Measurements from ENCODE around the gene SYNE1.

The SYNE1 gene

DNA sequence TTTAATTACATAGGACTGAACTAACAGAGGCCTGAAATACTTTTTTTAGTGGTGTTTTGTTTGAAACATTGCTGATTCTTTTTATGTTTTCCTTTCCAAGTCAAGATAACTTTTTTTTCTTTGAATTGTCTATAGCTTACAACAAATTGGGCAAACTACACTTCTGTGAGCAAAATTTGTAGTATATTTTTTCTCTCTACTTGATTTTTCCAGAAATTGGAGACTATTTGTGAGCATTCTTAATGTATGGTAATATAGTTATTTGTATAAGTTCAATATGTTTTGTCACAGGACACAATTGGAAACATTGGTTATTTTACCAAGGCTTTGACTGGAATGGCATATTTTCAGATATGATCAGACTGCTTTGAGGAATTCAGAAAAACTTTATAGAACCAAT lies 216.5 kb downstream of the SYNE1 start:
- DNase-seq, result no peak

DNA sequence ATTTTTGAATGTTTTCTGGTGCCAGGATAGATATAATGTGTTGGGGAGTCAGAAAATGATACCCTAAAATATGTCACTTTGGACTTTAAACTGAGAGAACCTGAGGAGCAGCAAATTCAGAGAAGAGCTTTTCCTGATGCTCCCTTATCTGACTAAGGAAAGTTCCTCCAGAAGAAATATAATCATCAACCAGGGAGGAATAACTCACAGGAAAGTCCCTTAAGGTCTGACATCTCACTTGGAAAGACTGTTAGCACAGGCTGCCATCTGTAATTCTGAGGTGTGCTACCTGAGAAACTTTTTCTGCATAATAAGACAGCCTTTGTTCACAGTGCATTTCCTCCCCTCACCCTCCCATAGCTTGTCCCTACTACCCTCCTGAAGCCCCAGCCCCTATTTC lies 218.6 kb downstream of the SYNE1 start:
- no peak for DNase-seq

DNA sequence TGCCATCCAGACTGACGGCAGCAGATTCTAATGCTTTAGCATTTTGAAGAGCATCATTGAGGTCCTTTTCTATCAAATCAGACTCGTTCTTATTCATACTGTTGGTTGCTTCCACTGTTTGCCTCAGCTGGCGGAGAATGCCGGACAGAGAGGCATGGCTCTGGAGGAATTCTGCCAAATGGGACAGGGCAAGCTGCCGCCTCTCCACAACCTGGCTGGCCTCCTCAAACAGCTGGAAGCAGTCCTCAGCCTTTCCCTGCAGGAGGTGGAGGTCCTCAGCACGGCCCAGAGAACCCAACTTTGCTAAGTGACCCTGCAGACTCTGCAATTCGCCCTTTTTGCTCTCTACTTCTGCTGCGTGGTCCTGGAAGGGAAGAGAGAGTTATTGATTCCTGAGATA lies 220.5 kb downstream of the SYNE1 start:
- DNase-seq, result no peak

- DNase-seq, result no peak
These were observed 232.1 kb downstream of the SYNE1 start for GRCh38 chr6:152404936-152405595.

DNA sequence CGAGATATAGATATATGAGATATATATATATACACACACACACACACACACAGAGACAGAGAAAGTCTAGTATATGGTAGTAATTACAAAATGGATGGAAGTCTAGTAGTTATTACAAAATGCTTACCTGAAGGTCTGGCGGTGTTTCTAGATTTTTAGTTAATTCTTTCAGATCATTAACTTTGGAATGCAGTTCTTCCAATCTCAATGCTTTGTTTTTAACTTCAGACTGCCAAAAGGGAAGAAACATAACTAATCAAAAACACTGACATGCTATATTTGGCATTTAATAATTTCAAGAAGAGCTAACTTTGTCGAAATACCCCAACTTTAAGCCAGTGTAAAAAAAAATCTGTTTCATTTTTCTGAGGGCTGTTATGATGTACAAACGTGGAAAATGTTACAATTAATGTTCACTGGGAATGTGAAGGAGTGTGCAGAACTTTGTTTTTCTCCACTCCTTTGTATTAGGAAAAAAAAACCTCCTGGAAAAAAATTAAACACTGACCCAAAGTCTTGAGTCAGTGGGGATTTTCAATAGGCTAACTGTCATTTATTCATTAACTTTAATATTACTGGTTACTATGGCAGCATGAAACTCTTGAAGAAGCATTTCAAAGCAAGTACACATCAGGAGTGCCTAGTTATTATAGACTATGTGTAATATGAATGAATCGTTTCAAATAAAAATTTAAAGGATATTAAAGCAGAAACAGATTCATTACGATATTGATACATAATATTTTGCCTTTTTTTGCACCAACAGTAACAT lies 232.9 kb downstream of the SYNE1 start:
- no peak for DNase-seq

GRCh38 chr6:152402791-152403190 lies 234.4 kb downstream of the SYNE1 start:
- no peak for DNase-seq

DNA sequence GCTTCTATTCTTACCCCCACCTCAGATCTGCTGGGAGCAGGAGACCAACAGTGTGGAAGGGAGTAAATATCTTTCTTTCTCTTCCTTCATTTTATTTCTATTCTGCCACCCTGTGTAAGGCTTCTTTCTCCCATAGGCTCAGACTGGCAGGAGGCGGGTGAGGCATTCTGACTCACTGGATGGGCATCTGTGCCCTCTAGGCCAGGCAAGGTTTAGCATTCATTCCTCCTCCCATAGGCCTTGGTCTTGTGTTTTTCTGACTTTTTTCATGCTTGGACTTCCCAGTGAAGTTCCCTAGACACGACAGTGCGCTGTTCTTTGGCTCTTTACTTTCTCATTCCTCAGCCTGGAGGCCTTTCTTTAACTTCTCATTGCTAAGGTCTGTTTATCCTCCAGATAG lies 235.2 kb downstream of the SYNE1 start:
- no peak for DNase-seq

DNA sequence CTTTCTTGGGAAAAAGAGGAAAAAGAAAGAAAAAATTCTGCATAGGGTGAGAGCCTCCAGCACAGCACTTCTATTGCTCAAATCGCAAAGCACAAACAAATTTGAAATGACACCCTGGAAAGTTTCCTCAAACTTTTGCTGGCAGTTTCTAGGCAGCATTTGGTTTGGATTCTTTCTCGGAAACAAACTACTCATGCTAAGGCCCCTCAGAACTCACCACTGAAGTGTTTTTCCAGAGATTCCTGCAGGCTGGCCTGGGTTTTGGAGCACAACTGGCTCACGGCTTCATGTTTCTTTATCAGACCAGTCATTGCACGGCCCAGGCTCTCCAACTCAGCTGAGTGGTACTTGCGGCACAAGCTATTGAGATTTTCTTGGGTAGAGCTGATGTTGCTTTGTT lies 237.8 kb downstream of the SYNE1 start:
- no peak for DNase-seq

GRCh38 chr6:152398993-152399392 lies 238.2 kb downstream of the SYNE1 start:
- DNase-seq, result no peak

DNA sequence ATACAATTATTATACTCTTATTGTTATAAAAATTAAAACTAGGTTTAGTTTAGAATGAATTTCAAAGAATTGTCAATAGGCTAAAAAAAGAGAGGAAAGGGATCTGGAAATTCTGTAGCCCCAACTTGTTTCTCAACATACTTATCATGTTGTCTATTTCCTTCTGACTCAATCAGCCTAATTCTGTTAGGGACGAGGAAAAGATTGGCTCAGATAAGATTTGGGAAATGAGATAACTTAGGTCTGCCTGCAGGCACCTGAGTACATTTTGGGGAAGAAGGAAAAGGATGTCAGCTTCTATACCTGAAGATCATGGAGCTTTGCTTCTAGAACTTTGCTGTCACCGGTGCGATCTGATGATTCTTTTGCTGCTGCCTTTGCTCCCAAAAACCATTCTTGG lies 238.8 kb downstream of the SYNE1 start:
- DNase-seq, result no peak

DNA sequence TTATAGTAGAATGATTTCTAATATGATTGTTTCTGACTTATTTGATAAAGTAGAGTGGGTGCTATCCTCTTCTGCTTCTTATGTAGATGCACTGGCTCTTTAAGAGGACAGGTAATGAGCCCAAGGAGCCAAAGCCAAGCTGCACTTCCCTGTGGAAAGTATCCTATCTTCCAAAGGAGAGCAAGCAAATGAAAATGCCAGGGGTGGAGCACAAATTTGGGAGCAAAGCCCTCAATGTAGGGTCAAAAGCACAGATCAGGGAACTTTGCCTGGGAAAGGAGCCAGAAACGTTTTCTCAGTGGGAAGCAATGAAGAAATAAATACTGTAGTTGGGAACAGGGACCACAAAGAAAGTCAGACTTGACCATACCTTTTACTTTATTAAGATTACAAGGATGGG lies 242.9 kb downstream of the SYNE1 start:
- DNase-seq, result no peak

- no peak for DNase-seq
These were observed 245.8 kb downstream of the SYNE1 start for GRCh38 chr6:152391179-152391880.

DNA sequence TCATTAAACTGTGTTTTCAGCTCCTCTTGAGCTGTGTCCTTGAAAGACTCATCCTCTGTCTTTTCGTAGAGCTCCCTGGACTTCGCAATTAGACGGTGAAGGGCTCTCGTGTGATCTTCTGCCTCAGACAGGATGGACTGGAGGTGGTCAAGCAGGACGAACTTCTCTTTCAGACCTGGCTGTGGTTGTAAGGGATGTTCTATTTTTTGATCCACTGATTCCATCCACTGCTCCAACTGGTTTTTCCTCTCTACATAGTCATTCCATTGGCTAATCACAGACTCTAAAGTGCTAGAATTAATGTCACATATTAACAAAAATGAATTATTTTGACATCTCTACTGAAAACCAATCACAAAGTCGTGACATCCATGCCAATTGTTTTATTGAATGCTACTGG lies 250.1 kb downstream of the SYNE1 start:
- no peak for DNase-seq

GRCh38 chr6:152386131-152386530 lies 251.0 kb downstream of the SYNE1 start:
- no peak for DNase-seq

- no peak for DNase-seq
These were observed 255.9 kb downstream of the SYNE1 start for GRCh38 chr6:152380993-152381898.

- DNase-seq, result no peak
These were observed 256.8 kb downstream of the SYNE1 start for GRCh38 chr6:152380351-152380767.

GRCh38 chr6:152379423-152379822 lies 257.7 kb downstream of the SYNE1 start:
- no peak for DNase-seq

- DNase-seq, result no peak
These were observed 259.0 kb downstream of the SYNE1 start for GRCh38 chr6:152378169-152378568.

DNA sequence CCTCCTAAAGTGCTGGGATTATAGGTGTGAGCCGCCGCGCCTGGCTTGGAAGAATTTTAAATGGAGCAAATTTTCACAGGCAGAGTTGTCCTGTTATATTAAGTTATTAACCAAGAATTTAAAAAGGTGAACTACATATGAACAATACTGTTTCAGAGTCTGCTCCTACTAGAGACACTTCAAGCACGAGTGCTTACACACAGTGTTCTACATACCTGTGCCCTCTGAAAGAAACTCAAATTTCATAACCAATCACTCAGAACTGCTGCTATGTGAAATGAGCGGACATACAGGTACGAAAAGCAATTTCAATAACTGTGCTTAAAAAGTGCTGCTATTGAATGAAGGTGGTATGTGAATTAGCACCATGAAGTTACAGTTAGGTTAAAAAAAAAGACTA lies 262.0 kb downstream of the SYNE1 start:
- DNase-seq, result no peak

DNA sequence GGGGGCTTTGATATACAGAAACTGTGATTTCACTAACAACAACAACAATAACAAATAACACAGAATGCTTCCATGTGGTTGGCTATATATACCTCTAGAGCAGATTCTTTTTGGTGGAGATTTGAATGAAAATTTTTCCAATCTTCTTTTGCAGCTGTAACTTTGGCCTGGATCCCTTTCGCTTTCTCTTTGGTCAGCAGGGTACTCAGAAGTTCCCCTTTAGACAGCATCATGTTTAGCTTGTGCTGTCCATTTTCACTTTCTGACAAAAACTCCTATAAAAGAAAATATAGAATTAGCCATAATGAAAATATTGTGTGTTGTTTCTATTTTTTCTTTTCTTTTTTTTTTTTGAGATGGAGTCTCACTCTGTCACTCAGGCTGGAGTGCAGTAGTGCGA lies 264.2 kb downstream of the SYNE1 start:
- no peak for DNase-seq

DNA sequence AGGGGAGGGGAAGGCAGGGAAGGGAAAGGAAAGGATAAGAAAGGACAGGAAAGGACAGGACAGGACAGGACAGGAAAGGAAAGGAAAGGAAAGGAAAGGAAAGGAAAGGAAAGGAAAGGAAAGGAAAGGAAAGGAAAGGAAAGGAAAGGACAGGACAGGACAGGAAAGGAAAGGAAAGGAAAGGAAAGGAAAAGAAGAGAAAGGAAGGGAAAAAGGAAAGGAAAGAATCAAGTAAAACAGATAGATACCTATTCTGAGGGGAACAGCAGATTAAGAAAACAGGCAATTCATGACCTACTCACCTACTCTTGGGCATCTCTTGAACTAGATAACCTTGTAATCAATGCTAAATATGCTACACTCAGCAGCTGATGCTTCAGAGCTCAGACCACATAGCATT lies 265.4 kb downstream of the SYNE1 start:
- DNase-seq, result no peak

DNA sequence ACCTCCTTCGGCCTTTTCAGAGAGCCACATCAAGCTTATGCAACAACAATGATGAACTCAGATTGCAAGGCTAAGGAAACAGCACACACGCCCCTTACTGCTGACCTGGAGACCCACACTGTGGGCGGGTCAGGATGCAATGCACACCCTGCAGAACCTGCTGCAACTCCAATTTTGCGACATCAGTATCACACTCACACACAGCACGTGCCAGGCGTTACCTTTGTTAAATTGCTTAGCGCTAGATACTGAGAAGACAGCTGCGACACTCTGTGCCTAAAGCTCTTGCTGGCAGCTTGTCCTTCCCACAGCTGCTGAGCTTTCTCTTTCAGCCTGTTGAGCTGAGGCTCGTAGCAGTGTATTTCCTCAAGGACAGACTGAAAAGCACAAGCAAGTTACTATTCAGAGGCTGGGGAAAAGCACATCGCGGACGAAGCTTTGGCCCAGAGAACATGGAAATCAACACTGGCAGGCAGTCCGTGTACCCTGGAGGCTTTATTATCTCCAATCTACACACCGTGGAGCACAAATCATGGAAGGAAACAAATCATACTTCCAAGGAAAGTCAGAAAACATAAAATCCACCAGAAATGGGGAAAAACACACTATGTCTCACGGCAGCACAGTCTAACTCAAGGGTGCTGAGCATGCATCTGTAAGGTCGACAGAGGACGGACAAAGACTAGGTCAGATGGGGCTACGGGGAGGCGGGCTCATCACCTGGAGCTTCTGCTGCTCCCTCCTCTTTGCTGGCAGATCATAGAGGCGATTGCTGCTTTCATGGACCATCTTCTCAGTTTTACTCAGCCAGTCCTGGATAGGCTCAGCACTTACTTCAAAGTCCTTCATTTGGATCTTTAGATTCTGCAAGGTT lies 268.2 kb downstream of the SYNE1 start:
- no peak for DNase-seq

Measured in activated T-cell treated with anti-CD3 and anti-CD28 coated beads, Interleukin-2, amount 50 U/mL, for 48 hours (primary cell).